GM23248 (cell line): ENCODE data around the gene CTNNA3.

Source experiments
- EZH2 ChIP-seq: fragments of 200-600 bp; sonication (generic); IDR thresholded peaks from 2 replicates; pipeline ENCODE4 v1.6.1; 2018; ENCODE audit warnings: antibody characterized with exemption, mild to moderate bottlenecking; ENCODE audit not compliant: insufficient read depth, poor library complexity, severe bottlenecking
- EZH2phosphoT487 ChIP-seq: fragments of 200-600 bp; sonication (generic); IDR thresholded peaks from 2 replicates; pipeline ENCODE4 v1.6.1; 2018; ENCODE audit warnings: antibody characterized with exemption, moderate library complexity, mild to moderate bottlenecking, low read depth; ENCODE audit not compliant: insufficient read depth

- TF ChIP-seq EZH2 (no peak), EZH2phosphoT487 (no peak)
Measured at GRCh38 chr10:66521506-66521905, 1174.5 kb downstream of the CTNNA3 start.
